GM12878 (cell line): ENCODE results near the gene LCLAT1. TPM values are rescaled to one million over a fixed set of nuclear protein-coding genes. Genes with fewer than 3 reads are reported as not detected.

Experiments
- ATAC-seq: fragments of 200-7000 bp; cut with Tn5 transposase; 3 replicates; pipeline ENCODE4 v1.9.1; 2020; ENCODE audit warnings: mild to moderate bottlenecking, moderate library complexity
- BruUV-seq: library from RNA; stranded (reverse); fragments of 400-500 nt; replicated peaks from 2 replicates; lab custom pipeline; 2021; lab: Mats Ljungman, UMichigan
- CTCF ChIA-PET: fragments of 300-600 bp; sonication (Branson Sonifier 250); formaldehyde crosslinking; extraction: SDS; loops from one replicate; lab custom pipeline; 2021; ENCODE audit warnings: inconsistent platforms; lab: Yijun Ruan, JAX
- POLR2A ChIA-PET: fragments of 350-600 bp; formaldehyde crosslinking; extraction: SDS; loops from one replicate; lab custom pipeline; 2021; ENCODE audit warnings: inconsistent platforms; lab: Charles Lee
- RAD21 ChIA-PET: fragments of 300-600 bp; sonication (Branson Sonifier 250); formaldehyde crosslinking; loops from one replicate; lab custom pipeline; 2023; ENCODE audit warnings: antibody characterized with exemption; ENCODE audit not compliant: unreplicated experiment; lab: Charles Lee
- SMC1A ChIA-PET: fragments of 300-600 bp; sonication (Branson Sonifier 250); formaldehyde crosslinking; loops from one replicate; lab custom pipeline; 2023; ENCODE audit not compliant: unreplicated experiment, uncharacterized antibody; lab: Charles Lee
- DNase-seq: peaks from one replicate; pipeline ENCODE4 v3.0.0-alpha.2; 2011; ENCODE audit warnings: low read depth, low spot score
- FAIRE-seq: peaks from 3 replicates; lab custom pipeline; 2011; peaks lifted over from hg19 to GRCh38; lab: Jason Lieb, UNC
- H2AFZ ChIP-seq: 2 replicates; pipeline ENCODE4 v1.6.0; 2011; ENCODE audit warnings: low read depth, low read length, control low read depth; ENCODE audit not compliant: control insufficient read depth
- H3K27ac ChIP-seq: 2 replicates; pipeline ENCODE4 v1.5.1; 2011; ENCODE audit warnings: control low read depth; ENCODE audit not compliant: control insufficient read depth, insufficient read depth
- H3K27me3 ChIP-seq, 2 experiments: replicated peaks in 1 of 2; 2 replicates each; pipeline versions ENCODE4 v1.6.0 to v1.6.1; 2011; ENCODE audit warnings: low read length in 1 of 2; ENCODE audit not compliant: control insufficient read depth in 2 of 2, insufficient read depth in 2 of 2
- H3K36me3 ChIP-seq, 2 experiments: 2 replicates each; pipeline ENCODE4 v1.5.1; 2011; ENCODE audit warnings: low read length in 1 of 2; ENCODE audit not compliant: control insufficient read depth in 2 of 2, insufficient read depth in 2 of 2
- H3K4me1 ChIP-seq: 2 replicates; pipeline ENCODE4 v1.6.1; 2011; ENCODE audit warnings: mild to moderate bottlenecking, low read length, moderate library complexity, mixed read lengths; ENCODE audit not compliant: control insufficient read depth, insufficient read depth
- H3K4me2 ChIP-seq: 2 replicates; pipeline ENCODE4 v1.6.0; 2011; ENCODE audit warnings: control low read depth; ENCODE audit not compliant: control insufficient read depth, insufficient read depth
- H3K4me3 ChIP-seq: fragments of 200-600 bp; sonication (generic); 2 replicates; pipeline ENCODE4 v1.5.1; 2016
- H3K79me2 ChIP-seq: 2 replicates; pipeline ENCODE4 v1.6.0; 2011; ENCODE audit warnings: low read length; ENCODE audit not compliant: control insufficient read depth, insufficient read depth
- H3K9ac ChIP-seq: 2 replicates; pipeline ENCODE4 v1.8.0; 2011; ENCODE audit warnings: low read length, control low read depth, mixed read lengths; ENCODE audit not compliant: control insufficient read depth, insufficient read depth
- H3K9me3 ChIP-seq: replicated peaks from 3 replicates; pipeline ENCODE4 v1.5.1; 2011; ENCODE audit warnings: mild to moderate bottlenecking, low read length; ENCODE audit not compliant: control insufficient read depth, insufficient read depth
- H4K20me1 ChIP-seq: 2 replicates; pipeline ENCODE4 v1.6.0; 2011; ENCODE audit not compliant: control insufficient read depth, insufficient read depth
- KDM1A ChIP-seq: fragments of 200-600 bp; sonication (generic); IDR thresholded peaks from 2 replicates; pipeline ENCODE4 v1.6.1; 2016; ENCODE audit warnings: borderline replicate concordance
- PBX3 ChIP-seq: IDR thresholded peaks from 2 replicates; pipeline ENCODE4 v1.6.1; 2011; ENCODE audit warnings: mild to moderate bottlenecking, low read depth, low read length, moderate library complexity; ENCODE audit not compliant: insufficient replicate concordance
- ZSCAN29 ChIP-seq: fragments of 450-650 bp; IDR thresholded peaks from 2 replicates; pipeline ENCODE4 v1.6.1; 2017; ENCODE audit warnings: mild to moderate bottlenecking, moderate library complexity
- WGBS: methylation state at CpG from one replicate; pipeline ENCODE4 v1.1.6; 2016; ENCODE audit warnings: low lambda C conversion rate; ENCODE audit not compliant: insufficient replicate concordance, insufficient coverage; ENCODE audit errors: missing lambda C conversion rate; 5-methylcytosine and 5-hydroxymethylcytosine counted together
- in situ Hi-C: fragments of 300-500 bp; cut with MboI; formaldehyde crosslinking; loops from 9 replicates; pipeline ENCODE4 v1.14.3; 2018; ENCODE audit warnings: mixed read lengths
- intact Hi-C: fragments of 100-400 bp; cut with micrococcal nuclease; formaldehyde crosslinking; loops from one replicate; pipeline ENCODE4 v1.14.2; 2022; ENCODE audit not compliant: unreplicated experiment
- polyA plus RNA-seq, 11 experiments: library from polyadenylated mRNA; depleted of rRNA in 4 of 11; unstranded in 6 of 11; stranded (reverse) in 5 of 11; fragments of >200 nt; fragmentation: Nextera tagmentation in 4 of 11; fragmentation: Illumina TruSeq in 1 of 11; extraction: Ambion mirVana in 4 of 11; extraction: Trizol in 1 of 11; gene quantifications; 1 replicate in 1 of 11; 2 replicates in 10 of 11; pipeline versions ENCODE4 v1.2.1 to v1.2.3, GENCODE V29; 2011 to 2016; ENCODE audit warnings: inconsistent platforms in 2 of 11, missing spikeins in 2 of 11, low read depth in 1 of 11
- total RNA-seq, 4 experiments: library from RNA; depleted of rRNA in 3 of 4; stranded (reverse); fragments of >200 nt in 3 of 4; fragmentation: Illumina TruSeq in 1 of 4; extraction: Trizol in 1 of 4; gene quantifications; 2 replicates each; pipeline versions ENCODE4 v1.2.1 to v1.2.3, GENCODE V29; 2013 to 2021

LCLAT1 gene
- total and polyA plus RNA-seq, 10 of the 15 experiments (the other 5 are each of a cell fraction or from before 2014, with no cell fraction given), result 8.1 to 33.0 (median 15.9) TPM

DNA sequence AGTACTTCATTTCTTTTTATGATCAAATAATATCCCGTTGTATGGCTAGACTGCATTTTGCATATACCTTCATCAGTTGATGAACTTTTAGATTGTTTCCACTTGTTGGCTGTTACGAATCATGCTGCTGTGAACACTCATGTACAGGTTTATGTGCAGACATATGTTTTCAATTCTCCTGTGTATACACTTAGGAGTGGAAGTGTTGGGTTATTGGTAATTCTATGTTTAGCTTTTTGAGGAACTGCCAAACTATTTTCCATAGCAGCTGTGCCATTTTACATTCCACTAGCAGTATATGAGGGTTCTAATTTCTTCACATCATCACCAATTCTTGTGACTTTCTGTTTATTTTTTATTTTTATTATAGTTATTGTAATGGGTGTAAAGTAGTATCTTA is 32.1 kb upstream of the LCLAT1 start (continued):
- TF ChIP-seq PBX3 (no peak), ZSCAN29 (no peak)
- TF ChIP-seq, all 136 proteins: peak for 0

DNA sequence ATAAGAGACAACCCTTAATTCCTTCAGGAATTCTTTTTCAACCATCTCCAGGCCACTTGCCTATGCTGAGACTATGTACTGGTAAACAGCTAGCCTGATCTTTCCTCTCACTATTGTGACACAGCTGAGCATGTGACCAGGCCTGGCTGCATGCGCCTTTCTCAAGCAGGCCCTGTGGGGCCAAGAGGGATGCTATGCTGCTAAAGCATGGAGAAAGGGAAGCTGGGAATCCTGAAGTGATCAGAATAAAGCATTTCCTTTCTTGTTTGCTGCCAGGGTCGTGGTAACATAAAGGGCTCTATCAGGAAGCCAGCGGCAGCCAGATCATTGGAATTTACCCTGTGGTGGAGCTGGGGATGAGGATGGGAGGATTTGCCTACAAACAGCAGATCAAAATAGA is 29.8 kb upstream of the LCLAT1 start:
- no TSS peak for BruUV-seq
- POLR2A ChIA-PET, result interaction anchor here (0.6 kb wide), 1 partner anchor 279 kb away, joined by 3 read pairs; no protein-coding TSS in a partner anchor
- TF ChIP-seq KDM1A, result no peak

More for the DNA sequence above, 29.8 kb upstream of the LCLAT1 start:
- no peak for ATAC-seq
- WGBS, result 41% methylated on average over 3 of the region's 3 CpGs
- ChIA-PET CTCF (no interaction called here), SMC1A (interaction anchor here (0.7 kb wide), 1 partner anchor 63 kb away, joined by 3 read pairs; no protein-coding TSS in a partner anchor), RAD21 (no interaction called here)
- Histone ChIP-seq H3K79me2 (no peaks in the 10 kb centered on the region), H3K9me3 (no peaks in the 10 kb centered on the region), H3K36me3 (no peaks in the 10 kb centered on the region), H3K27me3 (no peaks in the 10 kb centered on the region), H3K27ac (no peak overlapping the region), H2AFZ (no peak overlapping the region), H3K4me1 (peaks cover 18% of the 10 kb centered on the region), H4K20me1 (no peaks in the 10 kb centered on the region), H3K4me3 (no peak overlapping the region), H3K4me2 (no peak overlapping the region), H3K9ac (no peak overlapping the region)
- in situ Hi-C loops (no loop called here), intact Hi-C loops (no loop called here)
- no peak for FAIRE-seq
- DNase-seq, result no peak
